A673 (cell line): ENCODE data around the gene FSTL4.

Experiments
- EZH2 ChIP-seq: fragments of 200-600 bp; sonication (generic); IDR thresholded peaks from 2 replicates; pipeline ENCODE4 v1.6.1; 2017; ENCODE audit warnings: borderline replicate concordance, low read depth, mild to moderate bottlenecking, mixed read lengths, antibody characterized with exemption, low read length; ENCODE audit not compliant: poor library complexity, severe bottlenecking
- TF ChIP-seq, protein P1 (sequence below): fragments of 300-800, 200-600 bp; sonication (generic); conservative IDR thresholded peaks from 2 replicates; pipeline ENCODE4 v1.5.1; 2017; ENCODE audit warnings: low read depth, mild to moderate bottlenecking, antibody characterized with exemption, low read length, moderate library complexity, mixed read lengths

DNA sequence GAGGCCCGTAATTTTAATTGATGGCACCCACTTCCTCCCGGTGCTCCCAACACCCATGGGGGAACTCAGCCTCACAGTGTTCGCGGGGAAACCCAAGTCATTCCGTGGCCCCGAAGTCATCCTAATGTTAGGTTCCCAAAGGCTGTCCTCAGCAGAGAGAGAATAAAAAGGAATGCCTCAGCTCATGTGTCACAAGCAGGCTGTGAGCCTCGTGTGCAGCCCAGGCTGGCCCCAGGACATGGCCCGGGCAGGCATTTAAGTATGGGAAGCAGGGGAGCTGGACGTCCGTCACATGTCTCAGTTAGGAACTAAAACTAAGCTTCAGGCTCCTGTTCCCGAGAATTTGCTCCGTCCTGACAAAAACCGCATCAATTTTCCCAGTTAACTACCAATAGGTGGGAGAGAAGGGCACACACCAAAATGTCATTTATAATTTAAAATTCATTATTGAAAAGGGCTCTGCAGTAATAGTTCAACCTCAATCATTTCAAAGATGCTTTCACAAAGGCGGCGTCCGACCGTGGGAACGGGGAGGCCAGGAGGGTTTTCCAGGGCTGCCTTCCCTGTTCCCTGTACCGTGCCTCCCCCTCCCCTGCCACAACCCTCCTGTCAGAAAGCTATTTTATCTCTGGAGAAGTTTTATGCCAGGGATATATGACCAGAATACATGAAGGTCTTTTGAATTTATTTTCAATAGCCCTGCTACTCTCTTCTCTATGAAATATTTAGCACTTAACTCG lies 137.3 kb downstream of the FSTL4 start:
- TF ChIP-seq, protein P1, sequence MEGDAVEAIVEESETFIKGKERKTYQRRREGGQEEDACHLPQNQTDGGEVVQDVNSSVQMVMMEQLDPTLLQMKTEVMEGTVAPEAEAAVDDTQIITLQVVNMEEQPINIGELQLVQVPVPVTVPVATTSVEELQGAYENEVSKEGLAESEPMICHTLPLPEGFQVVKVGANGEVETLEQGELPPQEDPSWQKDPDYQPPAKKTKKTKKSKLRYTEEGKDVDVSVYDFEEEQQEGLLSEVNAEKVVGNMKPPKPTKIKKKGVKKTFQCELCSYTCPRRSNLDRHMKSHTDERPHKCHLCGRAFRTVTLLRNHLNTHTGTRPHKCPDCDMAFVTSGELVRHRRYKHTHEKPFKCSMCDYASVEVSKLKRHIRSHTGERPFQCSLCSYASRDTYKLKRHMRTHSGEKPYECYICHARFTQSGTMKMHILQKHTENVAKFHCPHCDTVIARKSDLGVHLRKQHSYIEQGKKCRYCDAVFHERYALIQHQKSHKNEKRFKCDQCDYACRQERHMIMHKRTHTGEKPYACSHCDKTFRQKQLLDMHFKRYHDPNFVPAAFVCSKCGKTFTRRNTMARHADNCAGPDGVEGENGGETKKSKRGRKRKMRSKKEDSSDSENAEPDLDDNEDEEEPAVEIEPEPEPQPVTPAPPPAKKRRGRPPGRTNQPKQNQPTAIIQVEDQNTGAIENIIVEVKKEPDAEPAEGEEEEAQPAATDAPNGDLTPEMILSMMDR = no peak
- no peak for TF ChIP-seq EZH2
